ENCODE results near the gene SYVN1.

Gene SYVN1

GRCh38 chr11:65108469-65109123 is 25.7 kb downstream of the SYVN1 start:
- no peak for TF ChIP-seq CTCF (conservative IDR thresholded peaks at IDR 0.05; ENCODE audit: low read depth, low read length)
- no peak for DNase-seq (ENCODE audit: low read depth)
- H3K4me3 ChIP-seq (ENCODE audit: low read depth, low read length): no peak overlapping the region

GRCh38 chr11:65107751-65108468 is 26.4 kb downstream of the SYVN1 start:
- TF ChIP-seq CTCF (conservative IDR thresholded peaks at IDR 0.05; ENCODE audit: low read depth, low read length): no peak
- no peak overlapping the region for H3K4me3 ChIP-seq (ENCODE audit: low read depth, low read length)
- no peak for DNase-seq (ENCODE audit: low read depth)

- no peak for TF ChIP-seq CTCF (conservative IDR thresholded peaks at IDR 0.05; ENCODE audit: low read depth, low read length)
- H3K4me3 ChIP-seq (ENCODE audit: low read depth, low read length): no peak overlapping the region
- no peak for DNase-seq (ENCODE audit: low read depth)
These were observed 27.2 kb downstream of the SYVN1 start for GRCh38 chr11:65107078-65107477.

- DNase-seq (ENCODE audit: low read depth): no peak
- no peak overlapping the region for H3K4me3 ChIP-seq (ENCODE audit: low read depth, low read length)
- no peak for TF ChIP-seq CTCF (conservative IDR thresholded peaks at IDR 0.05; ENCODE audit: low read depth, low read length)
These were observed 29.7 kb downstream of the SYVN1 start for GRCh38 chr11:65104628-65105027.

- no peak overlapping the region for H3K4me3 ChIP-seq (ENCODE audit: low read depth, low read length)
- DNase-seq (ENCODE audit: low read depth): no peak
- TF ChIP-seq CTCF (conservative IDR thresholded peaks at IDR 0.05; ENCODE audit: low read depth, low read length): no peak
These were observed 30.8 kb downstream of the SYVN1 start for GRCh38 chr11:65103476-65103875.

- no peak for DNase-seq (ENCODE audit: low read depth)
- no peak for TF ChIP-seq CTCF (conservative IDR thresholded peaks at IDR 0.05; ENCODE audit: low read depth, low read length)
- no peak overlapping the region for H3K4me3 ChIP-seq (ENCODE audit: low read depth, low read length)
These were observed 31.9 kb downstream of the SYVN1 start for GRCh38 chr11:65102142-65103095.
